GM12872 (cell line): Measurements from ENCODE around the gene TFAM.

Experiments used
- TF ChIP-seq, protein P1 (sequence below): IDR thresholded peaks from 3 replicates; pipeline ENCODE4 v1.5.1; 2011; ENCODE audit warnings: low read depth, mild to moderate bottlenecking, low read length, moderate library complexity; ENCODE audit not compliant: insufficient read depth

The TFAM gene

DNA sequence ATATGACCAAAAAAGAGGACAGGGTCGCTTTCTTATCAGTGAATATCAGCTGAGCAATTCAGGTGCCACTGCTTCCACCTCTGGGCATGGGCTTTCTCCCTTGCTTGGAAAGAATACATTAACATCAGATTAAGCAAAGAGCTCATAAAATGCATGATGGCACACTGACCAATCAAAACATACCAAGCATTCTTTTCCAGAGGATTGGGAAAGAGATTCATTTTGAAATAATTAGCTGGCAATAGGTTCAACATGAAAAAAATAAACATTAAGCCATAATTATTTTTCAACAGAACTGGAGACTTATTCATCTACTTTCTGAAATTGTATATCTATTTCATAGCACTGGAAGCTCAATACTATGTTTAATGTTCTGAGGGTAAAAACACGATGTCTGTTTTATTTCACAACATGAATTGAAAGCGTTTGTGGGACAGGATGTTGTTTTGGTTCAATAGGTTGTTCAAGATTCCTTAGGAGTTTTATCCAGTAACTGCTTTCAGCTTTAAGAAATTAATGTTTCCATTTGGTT is 53.2 kb downstream of the TFAM start:
- TF ChIP-seq, protein P1, sequence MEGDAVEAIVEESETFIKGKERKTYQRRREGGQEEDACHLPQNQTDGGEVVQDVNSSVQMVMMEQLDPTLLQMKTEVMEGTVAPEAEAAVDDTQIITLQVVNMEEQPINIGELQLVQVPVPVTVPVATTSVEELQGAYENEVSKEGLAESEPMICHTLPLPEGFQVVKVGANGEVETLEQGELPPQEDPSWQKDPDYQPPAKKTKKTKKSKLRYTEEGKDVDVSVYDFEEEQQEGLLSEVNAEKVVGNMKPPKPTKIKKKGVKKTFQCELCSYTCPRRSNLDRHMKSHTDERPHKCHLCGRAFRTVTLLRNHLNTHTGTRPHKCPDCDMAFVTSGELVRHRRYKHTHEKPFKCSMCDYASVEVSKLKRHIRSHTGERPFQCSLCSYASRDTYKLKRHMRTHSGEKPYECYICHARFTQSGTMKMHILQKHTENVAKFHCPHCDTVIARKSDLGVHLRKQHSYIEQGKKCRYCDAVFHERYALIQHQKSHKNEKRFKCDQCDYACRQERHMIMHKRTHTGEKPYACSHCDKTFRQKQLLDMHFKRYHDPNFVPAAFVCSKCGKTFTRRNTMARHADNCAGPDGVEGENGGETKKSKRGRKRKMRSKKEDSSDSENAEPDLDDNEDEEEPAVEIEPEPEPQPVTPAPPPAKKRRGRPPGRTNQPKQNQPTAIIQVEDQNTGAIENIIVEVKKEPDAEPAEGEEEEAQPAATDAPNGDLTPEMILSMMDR, result no peak

DNA sequence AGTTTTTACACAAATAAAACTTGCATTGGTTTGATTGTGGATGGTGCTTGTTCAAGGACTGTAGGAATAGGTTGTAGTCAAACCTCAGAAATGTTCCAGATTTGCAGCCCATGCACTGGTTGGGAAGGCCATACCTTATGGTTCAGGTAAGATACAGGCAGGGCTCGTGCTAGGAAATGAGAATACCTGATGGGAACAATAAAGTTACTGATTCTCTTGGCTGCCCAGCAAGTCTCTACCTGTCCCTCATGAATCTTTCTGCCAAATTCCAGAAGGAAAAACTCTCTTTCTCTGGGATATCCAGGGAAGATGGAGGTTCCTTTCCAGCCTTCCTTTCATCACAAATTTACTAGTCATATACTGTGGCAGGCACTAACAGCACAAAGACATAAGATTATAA is 53.8 kb downstream of the TFAM start:
- TF ChIP-seq, protein P1, result no peak

DNA sequence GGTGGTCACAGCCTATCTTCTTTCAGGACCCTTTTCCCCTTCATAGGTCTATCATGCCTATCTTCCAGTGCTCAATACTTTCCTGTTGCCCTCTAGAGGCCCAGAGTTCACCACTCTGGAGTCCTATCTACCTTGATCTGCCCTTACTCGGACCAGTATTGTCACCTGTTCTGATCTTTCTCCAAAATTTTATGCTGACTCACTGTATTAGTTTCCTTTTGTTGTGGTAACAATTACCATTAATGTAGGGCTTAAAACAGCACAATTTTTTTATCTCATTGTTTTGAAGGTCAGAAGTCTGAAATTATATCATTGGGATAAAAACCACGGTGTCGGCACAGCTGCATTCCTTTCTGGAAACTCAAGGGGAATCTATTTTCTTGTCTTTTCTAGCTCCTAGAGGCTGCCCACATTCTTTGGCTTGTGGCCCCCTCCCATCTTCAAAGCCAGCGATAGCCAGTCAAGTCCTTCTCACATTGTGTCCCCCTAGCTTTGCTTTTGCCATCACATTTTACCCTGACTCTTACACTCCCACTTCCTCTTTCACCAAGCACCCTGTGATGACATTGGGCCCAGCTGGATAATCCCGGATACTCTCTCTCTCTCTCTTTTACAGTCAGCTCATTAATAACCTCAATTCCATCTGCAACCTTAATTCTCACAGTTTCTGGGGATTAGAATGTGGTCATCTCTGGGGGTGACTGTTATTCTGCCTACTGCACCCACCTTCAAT is 54.6 kb downstream of the TFAM start:
- TF ChIP-seq, protein P1, result no peak

DNA sequence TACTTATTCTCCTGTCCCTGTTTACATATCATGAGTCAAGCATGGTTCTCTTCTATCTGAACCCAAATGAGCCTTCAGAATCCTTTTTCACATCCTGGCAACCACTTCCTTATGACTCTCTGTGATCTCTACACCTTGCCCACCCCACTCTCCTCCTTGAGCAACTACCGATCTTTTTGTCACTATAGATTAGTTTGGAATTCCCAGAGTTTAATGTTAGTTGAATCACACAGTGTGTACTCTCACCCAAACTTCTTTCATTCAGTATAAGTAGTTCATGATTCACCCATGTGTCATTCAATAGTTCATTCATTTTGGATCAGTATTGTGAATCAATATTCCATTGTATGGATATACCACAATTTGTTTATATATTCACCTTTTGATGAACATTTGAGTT is 55.3 kb downstream of the TFAM start:
- TF ChIP-seq, protein P1, result no peak

DNA sequence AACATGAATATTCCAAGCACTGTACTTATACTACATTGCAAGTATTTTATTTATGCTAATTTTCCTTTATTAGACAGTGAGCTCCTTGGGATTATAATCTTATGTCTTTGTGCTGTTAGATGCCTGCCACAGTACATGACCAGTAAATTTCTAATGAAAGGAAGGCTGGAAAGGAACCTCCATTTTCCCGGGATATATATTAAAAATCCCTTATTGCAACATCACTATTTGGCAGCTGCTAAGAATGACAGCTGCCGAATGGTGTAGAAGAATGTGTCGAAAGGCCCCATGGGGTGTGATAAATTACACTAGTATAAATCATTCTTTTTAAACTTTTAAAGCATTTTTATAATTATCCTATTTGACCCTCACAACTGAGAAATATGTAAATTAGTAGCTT is 59.1 kb downstream of the TFAM start:
- TF ChIP-seq, protein P1, result no peak

DNA sequence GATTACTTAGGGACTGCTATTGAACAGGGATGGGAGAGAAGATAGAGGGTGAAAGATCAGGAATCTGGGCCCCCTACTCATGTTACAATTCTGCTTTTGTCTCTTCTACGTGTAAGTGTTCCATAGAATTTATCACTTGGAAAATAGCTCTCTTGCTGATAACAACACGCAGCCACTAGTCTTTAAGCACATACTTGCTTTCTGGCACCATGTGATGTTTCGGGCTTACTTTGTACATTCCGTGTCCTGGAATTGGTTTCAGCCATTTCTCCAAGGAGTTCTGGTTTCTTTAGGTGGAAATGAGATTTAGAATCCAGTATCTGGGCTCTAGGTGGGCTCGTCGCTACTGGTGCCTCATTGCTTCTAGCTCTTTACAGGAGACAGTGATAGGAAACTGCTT is 59.7 kb downstream of the TFAM start:
- TF ChIP-seq, protein P1, result no peak

DNA sequence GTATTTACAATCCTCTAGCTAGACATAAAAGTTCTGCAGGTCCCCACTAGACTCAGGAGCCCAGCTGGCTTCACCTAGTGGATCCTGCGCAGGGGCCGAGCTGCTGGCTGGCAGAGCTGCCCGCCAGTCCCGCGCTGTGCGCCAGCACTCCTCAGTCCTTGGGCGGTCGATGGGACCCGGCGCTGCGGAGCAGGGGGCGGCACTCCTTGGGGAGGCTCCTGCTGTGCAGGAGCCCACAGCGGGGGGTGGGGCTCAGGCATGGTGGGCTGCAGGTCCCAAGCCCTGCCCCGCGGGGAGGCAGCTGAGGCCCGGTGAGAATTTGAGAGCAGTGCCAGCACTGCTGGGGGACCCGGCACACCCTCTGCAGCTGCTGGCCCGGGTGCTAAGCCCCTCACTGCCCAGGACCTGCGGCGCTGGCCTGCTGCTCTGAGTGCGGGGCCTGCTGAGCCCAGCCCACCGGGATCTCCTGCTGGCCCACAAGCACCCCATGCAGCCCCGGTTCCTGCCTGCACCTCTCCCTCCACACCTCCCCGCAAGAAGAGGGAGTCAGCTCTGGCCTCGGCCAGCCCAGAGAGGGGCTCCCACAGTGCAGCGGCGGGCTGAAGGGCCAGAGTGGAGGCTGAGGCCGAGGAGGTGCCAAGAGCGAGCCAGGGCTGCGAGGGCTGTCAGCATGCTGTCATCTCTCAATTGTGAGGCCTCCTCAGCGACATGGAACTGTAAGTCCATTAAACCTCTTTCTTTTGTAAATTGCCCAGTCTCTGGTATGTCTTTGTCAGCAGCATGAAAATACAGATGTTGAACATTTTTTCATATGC is 63.1 kb downstream of the TFAM start:
- TF ChIP-seq, protein P1, result no peak
